HG03135 (cell line): ENCODE measurements around the gene GRIN2D.

Experiments used
- ATAC-seq: cut with Tn5 transposase; IDR thresholded peaks from one replicate; pipeline ENCODE4 v1.9.1; 2021; ENCODE audit warnings: mild to moderate bottlenecking, moderate library complexity; ENCODE audit not compliant: unreplicated experiment

Gene GRIN2D

GRCh38 chr19:48396824-48397176 lies 3.3 kb downstream of the GRIN2D start:
- no peak for ATAC-seq

DNA sequence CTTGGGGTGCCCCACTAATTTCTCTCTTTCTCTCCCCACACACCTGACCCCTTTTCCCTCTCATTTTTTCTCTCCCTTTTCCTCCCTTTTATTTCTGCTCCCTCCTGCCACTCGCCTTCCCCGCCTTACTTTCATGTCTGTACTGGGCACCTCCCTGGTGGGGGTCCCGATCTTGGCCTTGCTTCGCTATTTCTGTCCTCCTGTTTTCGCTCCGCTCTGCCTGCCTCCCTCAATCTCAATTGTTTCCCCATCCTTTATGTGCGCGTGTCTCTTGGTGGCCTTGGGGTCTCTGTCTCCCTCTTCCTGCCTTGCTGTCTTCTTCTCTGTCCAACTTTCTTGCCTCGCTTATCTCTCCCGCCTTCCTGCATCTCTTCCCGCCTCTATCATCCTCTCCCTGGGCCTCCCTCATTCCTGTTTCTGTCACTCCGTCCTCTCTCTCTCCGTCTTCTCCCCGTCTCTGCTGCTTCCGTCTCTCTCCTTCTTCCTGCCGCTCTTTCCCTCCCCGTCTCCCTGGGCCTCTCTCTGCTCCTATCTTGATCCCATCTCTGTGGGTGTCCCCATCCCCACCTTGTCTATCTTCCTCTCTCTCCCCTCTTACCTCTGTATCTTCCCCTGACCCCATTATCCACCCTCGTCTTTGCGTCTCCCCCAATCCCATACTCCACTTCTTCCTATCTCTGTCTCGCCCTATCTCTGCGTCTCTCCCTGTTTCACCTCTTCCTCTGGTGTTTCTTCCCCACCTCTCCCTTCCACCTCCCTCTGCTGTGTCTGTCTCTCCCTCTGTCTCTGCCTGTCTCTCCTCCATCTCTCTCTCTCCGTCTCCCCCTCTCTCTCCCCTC lies 4.0 kb downstream of the GRIN2D start:
- no peak for ATAC-seq

DNA sequence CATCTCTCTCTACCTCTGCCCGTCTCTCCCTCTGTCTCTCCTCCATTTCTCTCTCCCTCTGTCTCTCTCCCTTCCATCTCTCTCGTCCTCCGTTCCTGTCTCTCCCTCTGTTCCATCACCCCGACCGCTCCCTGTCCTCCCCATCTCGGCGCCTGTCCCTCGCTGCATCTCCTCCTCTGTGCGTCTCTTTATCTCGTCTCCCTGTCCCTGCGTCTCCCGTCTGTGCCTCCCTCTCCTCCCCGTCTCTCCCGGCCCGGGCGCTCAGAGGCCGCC lies 4.6 kb downstream of the GRIN2D start:
- no peak for ATAC-seq

GRCh38 chr19:48398375-48399235 lies 5.1 kb downstream of the GRIN2D start:
- no peak for ATAC-seq

GRCh38 chr19:48400018-48400742 lies 6.7 kb downstream of the GRIN2D start:
- ATAC-seq = no peak

- ATAC-seq = no peak
Observed at GRCh38 chr19:48401287-48401686, 7.8 kb downstream of the GRIN2D start.

DNA sequence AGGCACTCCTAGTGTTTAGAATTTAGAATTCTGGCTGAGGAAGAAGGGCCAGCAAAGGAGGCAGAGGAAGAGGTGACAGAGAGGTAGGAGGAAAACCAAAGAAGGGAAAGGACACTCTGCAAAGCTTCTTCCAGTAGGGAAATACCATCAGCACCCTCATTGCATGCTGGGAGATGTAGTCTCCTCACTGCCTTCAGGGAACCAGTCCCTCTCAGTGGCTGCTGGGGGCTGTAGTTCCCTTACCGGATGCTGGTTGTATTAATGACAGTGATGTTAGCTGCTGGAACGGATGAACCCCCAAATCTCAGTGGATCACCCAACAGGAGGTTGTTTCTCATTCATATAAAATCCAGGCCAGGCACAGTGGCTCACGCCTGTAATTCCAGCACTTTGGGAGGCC lies 10.1 kb downstream of the GRIN2D start:
- ATAC-seq = peak; percentile 54

DNA sequence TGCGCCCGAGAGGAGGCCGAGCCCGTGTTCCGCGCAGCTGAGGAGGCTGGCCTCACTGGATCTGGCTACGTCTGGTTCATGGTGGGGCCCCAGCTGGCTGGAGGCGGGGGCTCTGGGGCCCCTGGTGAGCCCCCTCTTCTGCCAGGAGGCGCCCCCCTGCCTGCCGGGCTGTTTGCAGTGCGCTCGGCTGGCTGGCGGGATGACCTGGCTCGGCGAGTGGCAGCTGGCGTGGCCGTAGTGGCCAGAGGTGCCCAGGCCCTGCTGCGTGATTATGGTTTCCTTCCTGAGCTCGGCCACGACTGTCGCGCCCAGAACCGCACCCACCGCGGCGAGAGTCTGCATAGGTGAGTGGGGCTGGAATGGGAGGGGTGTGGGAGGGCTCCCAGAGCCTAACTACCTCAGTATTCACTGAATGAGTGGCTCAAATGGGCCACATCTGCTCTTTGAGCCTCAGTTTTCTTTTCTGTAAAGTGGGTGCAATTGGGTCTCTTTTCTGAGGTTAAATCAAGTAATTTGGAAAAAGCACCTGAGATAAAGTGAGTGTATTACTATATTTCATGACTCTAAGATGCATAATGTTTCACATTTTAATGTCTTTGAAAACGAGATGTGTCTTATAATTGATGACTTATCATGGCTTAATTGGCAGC lies 11.7 kb downstream of the GRIN2D start:
- ATAC-seq = no peak

DNA sequence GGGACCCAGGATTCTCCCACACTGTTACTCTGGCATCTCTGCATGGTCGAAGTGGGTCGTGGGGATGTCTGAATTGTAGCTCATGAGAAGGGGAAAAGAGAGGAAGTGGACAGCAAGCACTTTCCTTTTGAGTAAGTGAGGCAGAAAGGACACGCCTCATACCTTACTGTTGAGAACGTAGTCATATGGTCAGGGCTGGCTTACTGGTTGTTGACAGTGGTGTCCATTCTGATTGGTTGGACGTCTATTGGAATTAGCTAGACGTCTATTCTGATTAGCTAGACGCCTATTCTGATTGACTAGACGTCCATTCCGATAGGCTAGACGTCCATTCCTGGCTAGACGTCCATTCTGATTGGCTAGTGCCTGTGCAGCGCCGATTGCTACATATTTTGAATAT lies 12.4 kb downstream of the GRIN2D start:
- no peak for ATAC-seq

DNA sequence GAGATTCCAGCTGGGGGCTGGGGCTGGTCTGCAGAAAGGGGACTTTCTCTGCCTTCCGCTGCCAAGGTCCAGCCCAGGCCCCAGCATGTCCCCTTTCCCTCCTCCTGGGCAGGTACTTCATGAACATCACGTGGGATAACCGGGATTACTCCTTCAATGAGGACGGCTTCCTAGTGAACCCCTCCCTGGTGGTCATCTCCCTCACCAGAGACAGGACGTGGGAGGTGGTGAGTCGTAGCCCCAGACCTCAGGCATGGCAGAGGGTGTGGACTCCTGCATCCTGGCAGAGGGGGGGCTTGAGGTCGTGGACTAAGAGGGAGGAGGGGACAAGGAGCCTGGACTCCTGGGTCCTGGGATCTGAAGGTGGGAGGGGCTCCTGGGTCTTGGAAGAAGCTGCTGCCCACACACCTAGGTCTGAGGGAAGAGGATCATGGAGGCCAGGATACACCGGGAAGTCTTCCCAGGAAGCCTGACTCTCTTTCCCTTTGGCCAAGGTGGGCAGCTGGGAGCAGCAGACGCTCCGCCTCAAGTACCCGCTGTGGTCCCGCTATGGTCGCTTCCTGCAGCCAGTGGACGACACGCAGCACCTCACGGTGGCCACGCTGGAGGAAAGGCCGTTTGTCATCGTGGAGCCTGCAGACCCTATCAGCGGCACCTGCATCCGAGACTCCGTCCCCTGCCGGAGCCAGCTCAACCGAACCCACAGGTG lies 20.6 kb downstream of the GRIN2D start:
- ATAC-seq = no peak

GRCh38 chr19:48415395-48415794 lies 21.9 kb downstream of the GRIN2D start:
- ATAC-seq = no peak

DNA sequence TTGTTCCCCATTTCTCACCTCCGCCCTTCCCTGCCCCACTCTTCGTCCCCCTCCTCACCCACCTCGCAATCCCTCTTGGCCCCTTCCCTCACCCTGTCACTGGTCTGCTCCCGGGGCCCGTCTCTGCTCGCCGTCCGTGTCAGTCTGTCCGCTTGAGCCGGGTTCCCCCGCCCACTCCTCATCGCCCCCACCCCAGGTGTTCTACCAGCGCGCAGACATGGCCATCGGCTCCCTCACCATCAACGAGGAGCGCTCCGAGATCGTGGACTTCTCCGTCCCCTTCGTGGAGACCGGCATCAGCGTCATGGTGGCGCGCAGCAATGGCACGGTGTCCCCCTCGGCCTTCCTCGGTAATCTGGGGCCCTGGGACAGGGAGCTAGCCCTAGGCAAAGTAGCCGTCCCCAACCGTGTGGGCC lies 22.3 kb downstream of the GRIN2D start:
- ATAC-seq = no peak

DNA sequence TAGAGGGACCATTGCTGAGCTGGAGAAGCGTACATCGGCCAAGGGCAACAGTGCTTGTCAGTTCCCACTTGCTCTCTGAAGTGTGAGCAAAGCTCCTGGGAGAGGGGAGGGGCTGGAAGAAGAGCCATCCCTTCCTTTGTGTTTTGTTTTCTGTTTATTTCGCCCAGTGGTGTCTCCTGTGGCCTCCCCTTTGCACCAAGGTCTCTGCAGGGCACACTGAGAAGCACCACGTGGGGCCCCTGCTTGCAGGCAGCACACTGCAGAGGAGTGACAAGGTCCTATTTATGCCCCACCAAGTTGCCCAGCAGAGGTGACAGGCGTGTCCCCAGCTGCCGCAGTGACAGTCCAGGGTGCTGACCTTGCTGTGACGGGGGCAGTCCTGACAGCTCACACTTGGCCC lies 24.0 kb downstream of the GRIN2D start:
- no peak for ATAC-seq

- ATAC-seq = no peak
Observed at GRCh38 chr19:48418317-48419064, 25.0 kb downstream of the GRIN2D start.

GRCh38 chr19:48419158-48419920 lies 25.9 kb downstream of the GRIN2D start:
- ATAC-seq = no peak

- no peak for ATAC-seq
Observed at GRCh38 chr19:48421548-48421947, 28.1 kb downstream of the GRIN2D start.

DNA sequence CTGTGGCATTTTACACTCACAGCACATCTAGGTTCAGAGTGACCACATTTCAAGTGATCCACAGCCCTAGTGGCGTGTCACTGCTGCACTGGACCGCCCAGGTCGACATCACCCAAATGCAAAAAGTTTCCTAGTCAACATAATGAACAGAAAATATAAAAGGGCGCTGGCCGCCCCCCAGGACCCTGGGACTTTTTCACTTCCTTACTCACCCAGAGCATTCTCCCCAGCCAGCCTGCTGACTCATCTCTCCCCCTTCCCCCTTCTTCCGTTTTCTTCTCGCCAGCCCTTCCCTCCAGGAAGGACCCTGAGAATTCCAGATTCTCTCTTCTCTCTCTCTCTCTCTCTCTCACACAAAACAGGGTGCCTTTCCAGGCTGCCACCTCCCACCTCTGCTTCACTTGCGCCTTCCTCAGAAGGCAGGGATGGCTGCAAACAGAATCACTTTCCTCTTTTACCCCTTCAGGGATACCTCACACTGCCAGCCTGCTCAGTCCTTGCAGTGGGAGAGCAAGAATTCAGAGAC lies 31.3 kb downstream of the GRIN2D start:
- no peak for ATAC-seq

GRCh38 chr19:48428670-48429069 lies 35.2 kb downstream of the GRIN2D start:
- no peak for ATAC-seq

GRCh38 chr19:48433337-48433736 lies 39.9 kb downstream of the GRIN2D start:
- ATAC-seq = no peak
